GM18867 (cell line): ENCODE measurements around the gene AACS.
"Not testable (repeated sequence)": the region's sequence is repeated elsewhere in the genome, so short reads cannot be mapped to it uniquely, and the experiment has no call there.

Experiments used
- ATAC-seq: cut with Tn5 transposase; IDR thresholded peaks from one replicate; pipeline ENCODE4 v1.9.1; 2021; ENCODE audit warnings: mild to moderate bottlenecking, moderate library complexity; ENCODE audit not compliant: unreplicated experiment

Gene AACS

GRCh38 chr12:125056306-125056705, 8.9 kb upstream of the AACS start:
- ATAC-seq = no peak

GRCh38 chr12:125057708-125058107, 7.5 kb upstream of the AACS start:
- no peak for ATAC-seq

- no peak for ATAC-seq
These were observed 4.0 kb upstream of the AACS start for GRCh38 chr12:125061229-125061628.

GRCh38 chr12:125063522-125063921, 1.7 kb upstream of the AACS start:
- not testable (repeated sequence) for ATAC-seq

- no peak for ATAC-seq
These were observed 743 bp upstream of the AACS start for GRCh38 chr12:125064492-125064891.

GRCh38 chr12:125065919-125066570, 810 bp downstream of the AACS start:
- ATAC-seq = peak; percentile 11

- no peak for ATAC-seq
These were observed 3.2 kb downstream of the AACS start for GRCh38 chr12:125068391-125068790.

- ATAC-seq = no peak
These were observed 4.4 kb downstream of the AACS start for GRCh38 chr12:125069616-125070015.

GRCh38 chr12:125070112-125070511, 4.9 kb downstream of the AACS start:
- no peak for ATAC-seq

GRCh38 chr12:125070661-125071390, 5.6 kb downstream of the AACS start:
- no peak for ATAC-seq

GRCh38 chr12:125071456-125071855, 6.2 kb downstream of the AACS start:
- ATAC-seq = no peak

- ATAC-seq = no peak
These were observed 7.3 kb downstream of the AACS start for GRCh38 chr12:125072496-125072895.

GRCh38 chr12:125074294-125074693, 9.1 kb downstream of the AACS start:
- ATAC-seq = not testable (repeated sequence)

GRCh38 chr12:125076103-125076502, 10.9 kb downstream of the AACS start:
- no peak for ATAC-seq

GRCh38 chr12:125079084-125079483, 13.8 kb downstream of the AACS start:
- no peak for ATAC-seq

GRCh38 chr12:125079648-125080645, 14.7 kb downstream of the AACS start:
- ATAC-seq = no peak

GRCh38 chr12:125081427-125081826, 16.2 kb downstream of the AACS start:
- no peak for ATAC-seq

- no peak for ATAC-seq
These were observed 17.8 kb downstream of the AACS start for GRCh38 chr12:125083072-125083471.

GRCh38 chr12:125088199-125088598, 23.0 kb downstream of the AACS start:
- not testable (repeated sequence) for ATAC-seq

- ATAC-seq = no peak
These were observed 23.8 kb downstream of the AACS start for GRCh38 chr12:125089083-125089482.

- no peak for ATAC-seq
These were observed 24.4 kb downstream of the AACS start for GRCh38 chr12:125089626-125090025.
